Posterior cingulate gyrus (tissue), 11 donors: ENCODE data around the gene WNT2B.
A peak's percentile ranks its signal among the peaks of the same experiment; 100 is the strongest.

Source experiments
- DNase-seq, 10 donors: peaks; one replicate each; pipeline versions ENCODE4 v3.0.0 to v3.0.0-alpha.2; 2020 to 2021; ENCODE audit warnings: mixed read lengths in 3 of 10
- intact Hi-C: fragments of 100-400 bp; cut with DNase I; formaldehyde crosslinking; loops from one replicate; pipeline ENCODE4 v1.15.1; 2023

The WNT2B gene

DNA sequence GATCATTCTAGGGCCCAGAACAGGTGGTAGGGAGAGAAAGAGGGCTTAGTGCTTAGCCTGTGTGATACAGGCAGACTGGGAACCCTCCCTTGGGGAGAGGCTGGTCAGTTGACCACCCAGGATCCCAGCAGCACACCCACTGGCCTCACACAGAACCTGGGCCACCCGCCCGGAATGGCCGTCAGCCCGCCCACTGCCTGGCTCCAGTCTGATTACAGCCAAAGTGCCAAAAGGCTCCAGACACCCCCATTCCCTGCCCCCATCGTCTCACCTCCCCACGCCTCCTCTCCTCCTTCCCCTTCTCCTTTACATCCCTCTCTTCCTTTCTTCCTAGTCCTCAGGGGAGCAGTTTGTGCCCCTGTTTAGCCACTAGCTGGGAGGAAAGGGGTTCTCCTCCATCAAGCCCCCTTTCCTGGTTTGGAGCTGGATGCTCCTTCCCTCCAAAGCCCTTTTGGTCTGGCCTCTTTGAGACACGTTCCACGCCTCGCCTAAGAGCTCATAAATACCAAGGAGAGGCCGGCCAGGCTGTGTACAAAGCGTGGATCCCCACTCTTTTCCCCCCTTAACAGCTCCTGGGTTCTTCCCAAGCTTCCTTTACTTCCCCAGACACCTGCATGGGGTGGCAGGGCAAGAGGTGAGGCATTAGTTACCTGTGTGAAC lies 4.6 kb upstream of the WNT2B start:
- intact Hi-C loops: loop anchor here (10.0 kb wide), 1 partner anchor 111 kb away; the partner anchor contains the start of genes CAPZA1 and ST7L
- peak in 1 of 10 donors; percentile 69 for DNase-seq

DNA sequence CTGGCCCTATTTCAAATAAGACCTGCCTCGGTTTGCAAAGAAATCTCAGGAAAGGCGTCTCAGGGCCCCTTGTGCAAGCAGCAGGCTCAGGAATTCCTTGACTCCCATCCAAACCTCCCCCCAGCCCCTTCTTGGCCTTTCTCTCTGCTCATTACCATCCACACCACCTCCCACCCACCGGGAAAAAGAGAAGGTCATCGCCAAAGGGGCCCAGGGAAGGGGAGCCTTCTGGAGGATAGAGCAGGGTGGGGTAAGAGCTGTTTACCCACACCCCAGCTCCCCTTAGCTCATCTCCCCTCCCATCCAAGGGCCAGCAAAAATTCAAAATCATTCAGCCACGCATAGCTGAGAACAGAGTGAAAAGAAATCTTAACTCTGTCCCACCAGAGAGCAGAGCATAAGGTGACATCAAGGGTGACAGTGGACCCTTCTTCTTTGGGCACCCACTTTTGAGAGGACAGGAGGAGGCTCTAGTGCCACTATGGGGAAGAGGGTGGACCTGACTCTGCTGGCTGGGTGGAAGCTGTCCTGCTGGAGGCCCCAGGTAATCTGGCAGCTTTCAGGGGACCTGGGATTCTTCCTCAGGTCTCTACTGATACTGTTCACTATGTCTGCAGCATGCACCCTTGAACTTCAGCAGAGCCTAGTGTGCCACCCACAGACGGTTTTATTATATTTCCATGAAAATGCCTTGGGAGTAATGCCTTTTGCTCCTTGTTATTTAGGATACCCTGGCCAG lies 3.9 kb upstream of the WNT2B start:
- DNase-seq: no peak
- intact Hi-C loops: loop anchor here (10.0 kb wide), 1 partner anchor 110 kb away; the partner anchor contains the start of genes CAPZA1 and ST7L

DNA sequence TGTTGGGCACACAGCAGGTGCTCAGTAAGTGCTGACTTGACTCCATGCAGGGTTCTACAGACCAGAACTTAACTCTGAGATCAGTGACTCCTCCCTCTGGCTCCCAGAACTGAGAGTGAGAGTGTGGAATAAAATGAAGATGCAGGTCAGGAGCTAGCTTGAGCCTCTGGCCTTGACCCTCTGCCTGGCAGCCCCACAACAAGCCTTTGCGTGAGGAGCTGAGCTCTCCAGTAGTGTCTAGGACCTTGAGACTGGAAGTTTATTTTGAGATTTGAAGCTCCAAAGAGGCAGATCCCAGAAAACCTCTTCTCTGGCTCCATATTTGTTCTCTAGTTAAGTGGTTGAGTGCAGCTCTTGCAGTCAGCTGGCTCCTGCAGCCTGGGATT lies 3.4 kb upstream of the WNT2B start:
- peak in 1 of 10 donors; percentile 45 for DNase-seq
- intact Hi-C loops: loop anchor here (10.0 kb wide), 1 partner anchor 109 kb away; the partner anchor contains the start of genes CAPZA1 and ST7L

DNA sequence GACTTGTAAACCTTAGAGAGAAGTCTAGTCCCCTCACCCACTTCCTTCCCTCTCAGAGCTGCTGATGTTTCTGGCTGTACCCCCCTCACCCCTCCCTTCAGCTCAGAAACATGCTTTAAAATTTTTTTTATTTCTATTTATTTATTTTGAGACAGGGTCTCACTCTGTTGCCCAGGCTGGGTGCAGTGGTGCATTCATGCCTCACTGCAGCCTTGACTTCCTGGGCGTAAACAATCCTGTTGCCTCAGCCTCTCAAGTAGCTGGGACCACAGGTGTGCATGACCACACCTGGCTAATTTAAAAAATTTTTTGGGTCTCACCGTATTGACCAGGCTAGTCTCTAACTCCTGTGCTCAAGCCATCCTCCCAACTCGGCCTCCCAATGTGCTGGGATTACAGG lies 2.9 kb upstream of the WNT2B start:
- intact Hi-C loops: loop anchor here (10.0 kb wide), 1 partner anchor 109 kb away; the partner anchor contains the start of genes CAPZA1 and ST7L
- DNase-seq: no peak

DNA sequence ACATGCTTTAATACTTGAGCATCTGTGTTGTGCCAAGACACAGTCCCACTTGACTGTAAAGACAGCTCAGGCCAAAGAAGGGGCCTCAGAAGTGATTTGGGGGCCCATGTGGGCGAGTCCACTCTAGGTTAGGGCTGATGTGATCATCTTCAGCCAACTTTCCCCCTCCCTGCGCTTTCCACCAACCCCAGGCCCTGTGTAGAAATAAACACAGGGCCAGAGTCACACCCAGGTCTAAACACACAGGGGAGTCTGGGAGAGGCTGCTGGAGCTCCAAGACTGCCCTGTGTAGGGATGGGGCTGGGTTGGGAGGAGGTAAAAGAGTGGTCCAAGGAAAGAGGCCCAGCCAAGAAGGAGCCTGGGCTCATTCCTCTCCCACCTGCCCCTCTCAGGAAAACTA lies 2.5 kb upstream of the WNT2B start:
- intact Hi-C loops: loop anchor here (10.0 kb wide), 1 partner anchor 108 kb away; the partner anchor contains the start of genes CAPZA1 and ST7L
- DNase-seq: no peak

DNA sequence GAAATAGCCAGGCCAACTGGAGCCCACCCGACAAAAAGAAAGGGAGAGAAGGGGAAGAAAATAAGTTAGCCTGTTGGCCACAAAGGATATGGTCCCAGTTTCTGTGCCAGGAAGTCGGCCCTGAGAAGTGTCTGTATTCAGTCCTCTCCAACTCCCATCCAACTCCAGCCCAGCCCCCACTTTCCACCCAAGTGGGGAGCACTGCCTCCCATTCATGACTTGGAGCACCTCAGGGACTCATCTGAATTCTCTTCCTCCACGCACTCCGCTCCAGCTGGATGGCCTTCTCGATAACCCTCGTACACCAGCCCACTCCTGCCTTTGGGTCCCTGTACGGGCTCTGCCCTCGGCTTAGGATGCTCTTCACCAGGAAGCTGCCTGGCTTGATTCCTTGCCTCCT lies 2.0 kb upstream of the WNT2B start:
- peak in 1 of 10 donors; percentile 42 for DNase-seq
- intact Hi-C loops: loop anchor here (10.0 kb wide), 1 partner anchor 108 kb away; the partner anchor contains the start of genes CAPZA1 and ST7L

DNA sequence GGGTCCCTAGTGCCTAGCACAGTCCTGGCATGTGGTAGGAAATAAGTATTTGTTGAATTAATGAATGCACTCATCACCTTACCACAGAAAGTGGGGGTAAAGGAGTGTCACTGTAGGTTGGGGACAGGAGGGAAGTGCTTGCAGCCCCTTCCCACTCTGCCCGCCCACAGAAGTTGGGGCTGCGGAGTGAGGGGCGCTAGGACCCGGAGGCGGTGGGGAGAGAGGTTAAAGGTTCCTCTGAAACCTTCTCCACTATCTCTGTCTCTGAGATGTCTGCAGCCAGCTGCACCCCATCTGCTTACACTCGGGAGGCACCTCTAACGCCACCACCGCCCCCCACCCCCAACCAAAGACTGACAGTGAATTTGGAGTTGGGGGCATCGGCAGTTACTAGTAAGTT lies 1.4 kb upstream of the WNT2B start:
- intact Hi-C loops: loop anchor here (10.0 kb wide), 1 partner anchor 107 kb away; the partner anchor contains the start of genes CAPZA1 and ST7L
- peak in 1 of 10 donors; percentile 35 for DNase-seq

DNA sequence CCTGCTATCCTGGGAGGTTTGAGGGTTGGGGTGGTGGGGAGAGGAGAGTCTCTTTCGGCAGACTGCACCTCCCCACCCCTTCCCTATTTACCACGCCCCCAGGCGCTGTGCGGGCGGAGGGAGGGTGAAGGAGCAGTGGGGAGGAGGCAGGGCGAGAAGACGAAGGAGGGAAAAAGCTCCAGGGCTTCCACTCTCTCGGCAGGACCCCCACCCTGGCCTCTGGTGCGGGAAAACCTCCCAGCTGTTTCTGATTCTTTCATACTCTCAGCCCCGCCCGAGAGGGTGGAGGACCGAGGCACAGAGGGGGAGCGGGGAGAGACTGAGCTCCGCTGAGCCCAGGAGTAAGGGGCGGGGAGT lies 866 bp upstream of the WNT2B start:
- intact Hi-C loops: loop anchor here (10.0 kb wide), 1 partner anchor 107 kb away; the partner anchor contains the start of genes CAPZA1 and ST7L
- DNase-seq: peak in 2 of 10 donors; percentile 60 to 67

DNA sequence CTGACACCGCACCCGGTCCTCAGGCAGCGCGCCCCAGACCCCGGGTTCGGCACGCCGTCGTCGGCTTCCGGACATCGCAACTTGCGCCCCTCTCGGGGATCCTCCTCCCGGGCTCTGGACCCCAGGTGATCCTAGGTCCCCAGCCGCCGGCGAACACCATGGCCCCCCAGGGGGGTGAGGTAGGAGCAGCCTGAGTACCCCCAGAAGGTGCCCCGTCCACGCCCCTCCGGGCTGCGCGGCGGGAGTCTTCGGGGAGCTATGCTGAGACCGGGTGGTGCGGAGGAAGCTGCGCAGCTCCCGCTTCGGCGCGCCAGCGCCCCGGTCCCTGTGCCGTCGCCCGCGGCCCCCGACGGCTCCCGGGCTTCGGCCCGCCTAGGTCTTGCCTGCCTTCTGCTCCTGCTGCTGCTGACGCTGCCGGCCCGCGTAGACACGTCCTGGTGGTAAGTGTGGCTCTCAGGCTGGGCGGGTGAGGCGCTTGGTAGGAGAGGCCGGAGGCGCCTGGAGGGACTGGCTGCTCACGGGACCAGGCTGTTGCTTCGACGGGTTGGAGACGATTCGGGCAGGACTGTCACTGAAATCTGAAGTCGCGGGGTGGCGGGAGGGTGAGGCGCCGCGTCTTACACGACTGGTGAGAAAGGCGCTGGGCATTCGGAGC lies 367 bp downstream of the WNT2B start:
- intact Hi-C loops: loop anchor here (10.0 kb wide), 1 partner anchor 106 kb away; the partner anchor contains the start of genes CAPZA1 and ST7L
- peak in 4 of 10 donors; percentile 18 to 82 (median 74) for DNase-seq

DNA sequence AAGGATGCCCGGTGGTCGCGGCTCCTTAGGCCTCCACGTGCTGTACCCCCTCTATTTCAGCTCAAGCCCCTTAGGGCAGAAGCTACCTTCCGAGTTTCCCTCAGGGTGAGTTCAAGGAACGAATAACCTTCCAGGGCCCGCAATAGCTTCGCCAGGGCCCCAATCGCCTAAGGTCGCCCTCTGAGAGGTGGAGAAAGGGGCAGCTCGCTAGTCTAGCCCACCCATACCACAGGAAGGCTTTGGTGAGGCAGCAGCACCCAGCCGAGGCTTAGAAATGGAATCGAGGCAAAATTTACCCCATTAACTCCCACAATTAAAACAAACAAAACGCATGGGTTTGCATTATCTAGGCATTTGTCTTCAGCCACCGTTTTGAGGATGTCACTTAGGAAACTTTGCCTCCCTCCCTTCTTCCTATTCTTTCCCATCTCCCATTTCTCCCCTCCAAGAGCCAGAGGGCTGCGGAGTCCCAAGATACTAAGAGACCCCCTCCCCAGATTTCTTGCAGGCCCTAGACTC lies 954 bp downstream of the WNT2B start:
- intact Hi-C loops: loop anchor here (10.0 kb wide), 1 partner anchor 105 kb away; the partner anchor contains the start of genes CAPZA1 and ST7L

DNA sequence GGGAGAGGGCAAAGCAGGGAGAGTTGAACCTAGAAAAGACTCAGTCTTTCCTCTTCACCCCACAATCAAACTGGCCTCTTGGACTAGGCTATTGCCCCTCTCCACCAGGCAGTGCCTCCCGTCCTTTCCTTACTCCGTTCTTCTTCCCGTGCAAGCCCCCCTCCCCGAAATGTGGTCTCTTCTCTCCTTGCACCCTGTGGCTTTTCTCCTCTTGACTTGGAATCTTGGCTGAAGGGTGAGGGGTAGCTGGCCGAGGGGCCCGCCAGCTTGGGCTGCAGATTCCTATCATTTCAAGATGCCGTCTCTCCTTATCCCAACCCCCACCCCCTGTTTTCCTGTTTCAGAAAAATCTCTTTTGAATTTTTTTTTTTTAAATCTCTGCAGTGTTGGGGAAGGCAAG lies 1.6 kb downstream of the WNT2B start:
- DNase-seq: no peak
- intact Hi-C loops: no loop called here

More for the DNA sequence above, 954 bp downstream of the WNT2B start:
- no peak for DNase-seq

DNA sequence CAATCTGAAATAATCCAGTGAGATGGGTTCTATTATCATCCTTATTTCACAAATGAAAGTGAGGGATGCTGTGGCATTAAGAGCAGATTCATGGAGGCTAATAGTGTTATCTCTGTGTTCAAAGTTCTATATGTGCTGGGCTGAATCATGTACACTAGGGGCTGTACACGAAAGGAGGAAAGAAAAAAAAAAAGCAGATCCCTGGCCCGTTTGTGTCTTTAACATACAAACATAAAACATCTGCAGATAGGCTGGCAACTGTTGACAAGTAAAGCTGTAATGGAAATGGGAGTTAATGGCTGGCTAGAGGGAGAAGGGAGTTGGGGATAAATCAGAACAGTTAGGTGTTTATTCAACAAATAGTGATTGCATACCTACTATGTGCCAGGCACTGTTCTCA lies 3.1 kb downstream of the WNT2B start:
- no peak for DNase-seq
- intact Hi-C loops: no loop called here

DNA sequence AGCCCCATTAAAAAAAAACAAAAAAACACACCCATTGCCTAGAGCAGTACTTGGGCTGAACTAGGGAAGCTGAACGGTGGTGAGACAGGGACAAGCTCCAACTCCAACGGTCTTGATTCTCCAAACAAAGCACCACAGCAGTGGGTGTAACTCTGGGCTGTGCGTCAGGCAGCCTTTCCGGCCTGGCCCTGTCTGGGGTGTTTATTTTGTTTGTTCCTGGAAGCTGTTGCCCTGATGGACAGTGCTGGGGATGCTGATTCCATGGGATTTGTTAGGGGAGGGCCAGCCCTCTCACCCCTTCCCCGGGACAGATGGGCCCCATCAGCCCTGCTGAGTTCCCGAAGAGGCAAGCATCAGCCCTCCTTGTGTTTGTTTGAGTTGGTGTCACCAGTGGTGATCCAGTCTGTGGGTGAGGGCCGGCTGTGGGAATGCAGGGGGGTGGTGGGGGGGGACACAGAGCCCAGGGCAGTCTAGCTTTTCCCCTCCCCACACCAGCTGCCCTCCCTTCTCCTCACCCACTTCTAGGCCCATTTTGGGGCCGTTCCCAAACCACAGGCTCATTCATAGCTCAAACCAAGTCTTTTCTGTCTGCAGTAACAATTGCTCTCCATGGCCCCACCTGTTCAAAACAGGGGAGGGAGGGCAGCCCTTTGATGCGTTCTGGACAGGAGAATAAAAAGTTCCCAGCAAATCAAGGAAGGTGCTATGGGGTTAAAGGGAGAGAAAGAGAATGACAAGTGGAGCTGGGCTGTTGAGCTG lies 4.5 kb downstream of the WNT2B start:
- peak in 1 of 10 donors; percentile 44 for DNase-seq
- intact Hi-C loops: no loop called here

DNA sequence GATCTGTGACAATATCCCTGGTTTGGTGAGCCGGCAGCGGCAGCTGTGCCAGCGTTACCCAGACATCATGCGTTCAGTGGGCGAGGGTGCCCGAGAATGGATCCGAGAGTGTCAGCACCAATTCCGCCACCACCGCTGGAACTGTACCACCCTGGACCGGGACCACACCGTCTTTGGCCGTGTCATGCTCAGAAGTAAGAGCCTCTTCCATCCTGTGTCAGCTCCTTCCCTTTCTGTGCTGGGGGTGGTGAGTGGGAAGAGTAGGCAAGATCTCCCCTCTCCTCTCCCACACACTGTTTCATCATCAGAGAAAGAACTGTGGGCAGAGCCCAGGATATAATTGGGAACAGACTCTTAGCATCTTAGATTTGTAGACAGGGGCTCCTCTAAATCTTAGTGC lies 6.1 kb downstream of the WNT2B start:
- DNase-seq: peak in 4 of 10 donors; percentile 35 to 87 (median 81)
- intact Hi-C loops: no loop called here

DNA sequence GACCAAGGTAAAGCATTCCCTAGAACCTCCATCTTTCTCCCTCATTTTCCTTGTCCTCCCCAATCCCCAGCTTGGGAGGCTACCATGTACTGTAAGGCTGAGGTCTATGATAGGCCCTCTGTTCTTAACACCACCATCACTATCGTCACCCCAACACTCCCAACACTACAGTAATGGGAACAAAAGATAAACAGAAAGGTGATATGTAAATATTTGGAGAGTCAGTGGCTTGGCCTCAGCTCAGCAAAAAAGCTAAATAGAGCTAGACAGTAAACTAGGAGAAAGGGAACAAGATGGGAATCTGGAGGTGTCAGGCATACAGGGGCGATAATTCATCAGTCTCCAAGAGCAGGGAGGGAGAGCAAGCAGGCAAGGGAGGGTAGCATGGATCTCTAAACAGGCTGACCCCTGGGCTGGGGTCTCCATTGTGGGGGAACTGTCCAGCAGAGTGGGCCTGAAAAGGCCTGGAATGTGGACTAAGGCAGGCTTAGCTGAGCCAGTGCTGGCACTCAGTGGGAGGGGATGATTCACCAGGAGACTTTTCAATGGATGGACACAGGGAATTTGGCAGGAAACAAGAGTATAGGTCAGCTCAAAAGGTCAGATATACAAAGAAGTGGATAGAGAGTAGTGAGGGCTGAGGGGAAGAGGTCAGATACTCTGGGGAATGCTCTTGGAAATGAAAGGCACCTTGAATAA lies 6.7 kb downstream of the WNT2B start:
- intact Hi-C loops: no loop called here
- no peak for DNase-seq

DNA sequence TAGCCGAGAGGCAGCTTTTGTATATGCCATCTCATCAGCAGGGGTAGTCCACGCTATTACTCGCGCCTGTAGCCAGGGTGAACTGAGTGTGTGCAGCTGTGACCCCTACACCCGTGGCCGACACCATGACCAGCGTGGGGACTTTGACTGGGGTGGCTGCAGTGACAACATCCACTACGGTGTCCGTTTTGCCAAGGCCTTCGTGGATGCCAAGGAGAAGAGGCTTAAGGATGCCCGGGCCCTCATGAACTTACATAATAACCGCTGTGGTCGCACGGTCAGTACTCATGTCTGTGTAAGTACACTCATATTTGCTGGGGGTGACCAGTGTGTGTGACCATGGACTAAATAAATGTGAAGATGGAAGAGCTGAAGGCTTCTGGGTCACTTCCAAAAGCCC lies 7.4 kb downstream of the WNT2B start:
- intact Hi-C loops: no loop called here
- DNase-seq: no peak

DNA sequence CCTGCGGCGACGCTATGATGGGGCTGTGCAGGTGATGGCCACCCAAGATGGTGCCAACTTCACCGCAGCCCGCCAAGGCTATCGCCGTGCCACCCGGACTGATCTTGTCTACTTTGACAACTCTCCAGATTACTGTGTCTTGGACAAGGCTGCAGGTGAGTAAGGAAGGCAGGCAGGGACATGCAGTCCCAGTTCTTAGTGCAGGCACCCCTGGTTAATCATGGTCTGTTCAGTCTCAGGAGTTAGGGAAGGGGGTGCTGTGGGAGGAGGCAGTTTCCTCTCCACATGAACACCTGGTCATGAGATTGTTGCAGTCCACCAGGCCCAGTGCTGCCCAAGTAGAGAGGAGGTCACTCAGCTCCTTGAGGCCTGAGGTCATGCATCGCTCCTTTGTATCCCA lies 8.5 kb downstream of the WNT2B start:
- intact Hi-C loops: no loop called here
- DNase-seq: no peak

DNA sequence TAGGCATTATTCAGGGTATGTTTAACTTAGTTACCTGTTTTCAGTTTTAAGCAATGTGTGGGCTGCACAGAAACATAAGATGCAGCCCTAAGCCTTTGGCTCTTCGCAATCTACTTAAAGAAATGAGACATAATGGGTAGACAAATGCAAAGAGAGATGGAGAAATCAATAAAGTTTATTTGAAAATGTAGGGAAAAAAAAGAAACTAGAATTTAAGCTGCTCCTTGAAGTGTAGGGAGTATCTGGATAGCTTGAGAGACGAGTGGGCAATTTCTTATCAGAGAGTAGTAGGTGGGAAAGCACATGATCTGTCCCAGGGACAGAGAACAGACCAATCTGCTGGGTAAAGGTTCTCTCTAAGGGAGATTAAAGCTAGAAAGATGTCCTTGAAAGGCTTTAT lies 8.9 kb downstream of the WNT2B start:
- no peak for DNase-seq
- intact Hi-C loops: no loop called here

DNA sequence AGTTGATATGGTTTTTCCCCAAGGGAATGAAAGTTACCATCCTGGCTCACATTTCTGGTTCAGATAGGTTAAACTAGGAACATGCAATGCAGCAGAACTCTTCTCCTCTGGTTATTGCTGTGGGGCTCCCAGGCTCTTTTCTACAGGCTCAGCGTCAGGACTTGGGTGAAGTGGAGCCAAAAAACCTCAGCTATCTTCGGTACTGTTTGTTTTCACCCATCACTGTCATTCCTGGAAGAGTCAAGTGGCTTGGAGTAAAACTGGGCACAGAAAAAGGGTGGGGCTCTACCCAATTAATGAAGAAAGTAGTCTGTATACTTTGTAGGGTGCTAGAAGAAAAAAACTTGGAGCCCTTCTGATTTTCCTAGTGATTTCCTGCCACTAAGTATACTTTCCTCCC lies 9.4 kb downstream of the WNT2B start:
- no peak for DNase-seq
- intact Hi-C loops: no loop called here
